RPMI8226 (cell line): Measurements from ENCODE around the gene OLIG1.

Experiments used
- DNase-seq: peaks from one replicate; pipeline ENCODE4 v3.0.0-alpha.2; 2015

OLIG1 gene

GRCh38 chr21:33069994-33070743, at the start of gene OLIG1:
Gene OLIG1 (plus strand): TSS chr21:33070141. CDS start chr21:33070247, 106 bp downstream.
- DNase-seq = peak; percentile 85

- DNase-seq = no peak
These were observed 49.3 kb upstream of the OLIG1 start for GRCh38 chr21:33020558-33021100.

- no peak for DNase-seq
These were observed 48.8 kb upstream of the OLIG1 start for GRCh38 chr21:33021150-33021549.

- no peak for DNase-seq
These were observed 48.3 kb upstream of the OLIG1 start for GRCh38 chr21:33021667-33022066.

- no peak for DNase-seq
These were observed 47.5 kb upstream of the OLIG1 start for GRCh38 chr21:33022489-33022827.

GRCh38 chr21:33022828-33023573, 46.9 kb upstream of the OLIG1 start:
- DNase-seq = no peak

- DNase-seq = peak; percentile 70
These were observed 46.3 kb upstream of the OLIG1 start for GRCh38 chr21:33023574-33024200.

- peak; percentile 33 for DNase-seq
These were observed 45.5 kb upstream of the OLIG1 start for GRCh38 chr21:33024201-33025103.

GRCh38 chr21:33025106-33025488, 44.8 kb upstream of the OLIG1 start:
- no peak for DNase-seq

- DNase-seq = peak; percentile 45
These were observed 44.2 kb upstream of the OLIG1 start, which contains the start of gene OLIG2 for GRCh38 chr21:33025489-33026442. Gene OLIG2 (plus strand): TSS chr21:33025935. CDS start chr21:33026863, 928 bp downstream.

- DNase-seq = no peak
These were observed 43.5 kb upstream of the OLIG1 start for GRCh38 chr21:33026443-33026858.

GRCh38 chr21:33026878-33027400, 43.0 kb upstream of the OLIG1 start:
- DNase-seq = peak; percentile 34

GRCh38 chr21:33027401-33028286, 42.3 kb upstream of the OLIG1 start:
- DNase-seq = peak; percentile 26

- no peak for DNase-seq
These were observed 41.7 kb upstream of the OLIG1 start for GRCh38 chr21:33028287-33028670.

GRCh38 chr21:33028773-33029384, 41.1 kb upstream of the OLIG1 start:
- DNase-seq = peak; percentile 57

GRCh38 chr21:33029385-33029921, 40.5 kb upstream of the OLIG1 start:
- DNase-seq = no peak

GRCh38 chr21:33029975-33030461, 39.9 kb upstream of the OLIG1 start:
- DNase-seq = no peak

GRCh38 chr21:33030633-33031032, 39.3 kb upstream of the OLIG1 start:
- DNase-seq = no peak
